HCT116 (cell line): ENCODE measurements around the gene APBA2.

Source experiments
- CTCF ChIP-seq, 3 experiments: fragments of 200-600 bp in 1 of 3; sonication (generic) in 1 of 3; IDR thresholded peaks in 2 of 3; conservative IDR thresholded peaks in 1 of 3; 2 replicates each; pipeline ENCODE4 v1.5.1; 2012 to 2017; ENCODE audit warnings: low read depth in 2 of 3, low read length in 2 of 3, antibody characterized with exemption in 1 of 3, borderline replicate concordance in 1 of 3, control low read depth in 1 of 3, mild to moderate bottlenecking in 1 of 3, mixed read lengths in 1 of 3, mixed run types in 1 of 3, moderate library complexity in 1 of 3; ENCODE audit not compliant: insufficient read depth in 1 of 3
- EGR1 ChIP-seq: IDR thresholded peaks from 2 replicates; pipeline ENCODE4 v1.6.1; 2012; ENCODE audit warnings: low read depth
- EZH2phosphoT487 ChIP-seq: fragments of 200-600 bp; IDR thresholded peaks from 2 replicates; pipeline ENCODE4 v1.6.1; 2018; ENCODE audit warnings: antibody characterized with exemption, borderline replicate concordance
- JUND ChIP-seq: IDR thresholded peaks from 2 replicates; pipeline ENCODE4 v1.6.1; 2012
- POLR2AphosphoS5 ChIP-seq: IDR thresholded peaks from 2 replicates; pipeline ENCODE4 v1.6.1; 2011; ENCODE audit warnings: mild to moderate bottlenecking, low read depth, low read length, moderate library complexity
- REST ChIP-seq: IDR thresholded peaks from 2 replicates; pipeline ENCODE4 v1.6.1; 2012; ENCODE audit warnings: low read depth
- SRF ChIP-seq: IDR thresholded peaks from 2 replicates; pipeline ENCODE4 v1.6.1; 2012; ENCODE audit warnings: low read depth
- TCF7L2 ChIP-seq: IDR thresholded peaks from 2 replicates; pipeline ENCODE4 v1.7.0; 2011; ENCODE audit warnings: borderline replicate concordance, inconsistent platforms; ENCODE audit not compliant: insufficient read depth, insufficient read length; ENCODE audit errors: extremely low read depth
- YY1 ChIP-seq: IDR thresholded peaks from 2 replicates; pipeline ENCODE4 v1.6.1; 2011; ENCODE audit warnings: low read length, low read depth, moderate library complexity, mild to moderate bottlenecking; ENCODE audit not compliant: insufficient replicate concordance; ENCODE audit errors: extremely low read depth
- ZNF274 ChIP-seq: fragments of 200-500 bp; sonication (Bioruptor generic); IDR thresholded peaks from 2 replicates; pipeline ENCODE4 v1.6.1; 2014; ENCODE audit warnings: mild to moderate bottlenecking, low read depth, low read length, inconsistent platforms

- TF ChIP-seq ZNF274 (no peak), CTCF (IDR thresholded peaks at IDR 0.05 in 2 of 3, conservative IDR thresholded peaks at IDR 0.05 in 1 of 3; ENCODE audit: borderline replicate concordance in 1 of 3, insufficient read depth in 1 of 3, low read depth in 2 of 3, low read length in 2 of 3) (no peak), YY1 (no peak), JUND (no peak), TCF7L2 (no peak), EGR1 (no peak), SRF (no peak), EZH2phosphoT487 (no peak), POLR2AphosphoS5 (no peak), REST (no peak)
These were observed 128.7 kb downstream of the APBA2 start for GRCh38 chr15:29014493-29014892.
